HG02678 (cell line): ENCODE data around the gene TAGLN.
"Not testable (repeated sequence)": the region's sequence is repeated elsewhere in the genome, so short reads cannot be mapped to it uniquely, and the experiment has no call there.

Experiments used
- ATAC-seq: cut with Tn5 transposase; IDR thresholded peaks from one replicate; pipeline ENCODE4 v1.9.1; 2021; ENCODE audit warnings: mild to moderate bottlenecking, moderate library complexity; ENCODE audit not compliant: unreplicated experiment

Gene TAGLN

GRCh38 chr11:117195258-117195657 is 3.9 kb upstream of the TAGLN start:
- no peak for ATAC-seq

GRCh38 chr11:117195761-117196160 is 3.4 kb upstream of the TAGLN start:
- ATAC-seq, result no peak

- no peak for ATAC-seq
Observed at GRCh38 chr11:117197006-117197405, 2.2 kb upstream of the TAGLN start.

- ATAC-seq, result no peak
Observed at GRCh38 chr11:117197516-117198456, 1.4 kb upstream of the TAGLN start.

- ATAC-seq, result no peak
Observed at GRCh38 chr11:117198613-117199012, 557 bp upstream of the TAGLN start.

- no peak for ATAC-seq
Observed at GRCh38 chr11:117199916-117200812, 994 bp downstream of the TAGLN start.

- no peak for ATAC-seq
Observed at GRCh38 chr11:117200813-117201657, 1.9 kb downstream of the TAGLN start.

- ATAC-seq, result no peak
Observed at GRCh38 chr11:117201658-117202305, 2.6 kb downstream of the TAGLN start.

GRCh38 chr11:117202386-117203068 is 3.4 kb downstream of the TAGLN start:
- no peak for ATAC-seq

- no peak for ATAC-seq
Observed at GRCh38 chr11:117203069-117203407, 3.9 kb downstream of the TAGLN start.

GRCh38 chr11:117204283-117205080 is 5.3 kb downstream of the TAGLN start:
- no peak for ATAC-seq

GRCh38 chr11:117205211-117205818 is 6.1 kb downstream of the TAGLN start:
- ATAC-seq, result no peak

- not testable (repeated sequence) for ATAC-seq
Observed at GRCh38 chr11:117206111-117206510, 6.9 kb downstream of the TAGLN start.

GRCh38 chr11:117206859-117207258 is 7.7 kb downstream of the TAGLN start:
- ATAC-seq, result not testable (repeated sequence)

- ATAC-seq, result not testable (repeated sequence)
Observed at GRCh38 chr11:117207481-117207880, 8.3 kb downstream of the TAGLN start.

GRCh38 chr11:117208710-117209109 is 9.5 kb downstream of the TAGLN start:
- ATAC-seq, result not testable (repeated sequence)

- not testable (repeated sequence) for ATAC-seq
Observed at GRCh38 chr11:117209351-117210125, 10.4 kb downstream of the TAGLN start.

- no peak for ATAC-seq
Observed at GRCh38 chr11:117210620-117211019, 11.4 kb downstream of the TAGLN start.
